ENCODE results near the gene LIPN. TPM values are rescaled to one million over a fixed set of nuclear protein-coding genes. Genes with fewer than 3 reads are reported as not detected.
"Not testable (repeated sequence)": the region's sequence is repeated elsewhere in the genome, so short reads cannot be mapped to it uniquely, and the experiment has no call there.

LIPN gene
- total and polyA plus RNA-seq, 8 donors = not detected

DNA sequence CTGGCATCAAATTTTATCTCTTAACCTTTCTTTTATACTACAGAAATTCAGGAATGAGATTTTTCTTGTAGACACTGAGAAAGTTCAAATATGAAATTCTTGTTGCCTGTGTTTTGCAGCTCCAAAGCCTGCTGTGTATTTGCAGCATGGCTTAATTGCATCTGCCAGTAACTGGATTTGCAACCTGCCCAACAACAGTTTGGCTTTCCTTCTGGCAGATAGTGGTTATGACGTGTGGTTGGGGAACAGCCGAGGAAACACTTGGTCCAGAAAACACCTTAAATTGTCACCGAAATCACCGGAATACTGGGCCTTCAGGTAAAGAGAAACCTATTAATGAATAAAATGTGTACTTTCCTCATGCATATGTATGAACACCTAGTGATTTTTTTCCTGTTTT lies 29.0 kb upstream of the LIPN start:
- TF ChIP-seq, protein P1, sequence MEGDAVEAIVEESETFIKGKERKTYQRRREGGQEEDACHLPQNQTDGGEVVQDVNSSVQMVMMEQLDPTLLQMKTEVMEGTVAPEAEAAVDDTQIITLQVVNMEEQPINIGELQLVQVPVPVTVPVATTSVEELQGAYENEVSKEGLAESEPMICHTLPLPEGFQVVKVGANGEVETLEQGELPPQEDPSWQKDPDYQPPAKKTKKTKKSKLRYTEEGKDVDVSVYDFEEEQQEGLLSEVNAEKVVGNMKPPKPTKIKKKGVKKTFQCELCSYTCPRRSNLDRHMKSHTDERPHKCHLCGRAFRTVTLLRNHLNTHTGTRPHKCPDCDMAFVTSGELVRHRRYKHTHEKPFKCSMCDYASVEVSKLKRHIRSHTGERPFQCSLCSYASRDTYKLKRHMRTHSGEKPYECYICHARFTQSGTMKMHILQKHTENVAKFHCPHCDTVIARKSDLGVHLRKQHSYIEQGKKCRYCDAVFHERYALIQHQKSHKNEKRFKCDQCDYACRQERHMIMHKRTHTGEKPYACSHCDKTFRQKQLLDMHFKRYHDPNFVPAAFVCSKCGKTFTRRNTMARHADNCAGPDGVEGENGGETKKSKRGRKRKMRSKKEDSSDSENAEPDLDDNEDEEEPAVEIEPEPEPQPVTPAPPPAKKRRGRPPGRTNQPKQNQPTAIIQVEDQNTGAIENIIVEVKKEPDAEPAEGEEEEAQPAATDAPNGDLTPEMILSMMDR (IDR thresholded peaks at IDR 0.05) = no peak
- Histone ChIP-seq H3K4me1 (no peaks in the 10 kb centered on the region), H3K9me3 (no peaks in the 10 kb centered on the region), H3K27me3 (no peaks in the 10 kb centered on the region), H3K4me3 (no peak overlapping the region), H3K27ac (no peak overlapping the region), H3K36me3 (no peaks in the 10 kb centered on the region)
- ATAC-seq (no peak), FAIRE-seq (no peak), DNase-seq (no peak)
- intact Hi-C loops (cut with DNase I) = no loop called here
- WGBS, 2 donors = 69 to 78% methylated on average over 4 of the region's 4 CpGs

DNA sequence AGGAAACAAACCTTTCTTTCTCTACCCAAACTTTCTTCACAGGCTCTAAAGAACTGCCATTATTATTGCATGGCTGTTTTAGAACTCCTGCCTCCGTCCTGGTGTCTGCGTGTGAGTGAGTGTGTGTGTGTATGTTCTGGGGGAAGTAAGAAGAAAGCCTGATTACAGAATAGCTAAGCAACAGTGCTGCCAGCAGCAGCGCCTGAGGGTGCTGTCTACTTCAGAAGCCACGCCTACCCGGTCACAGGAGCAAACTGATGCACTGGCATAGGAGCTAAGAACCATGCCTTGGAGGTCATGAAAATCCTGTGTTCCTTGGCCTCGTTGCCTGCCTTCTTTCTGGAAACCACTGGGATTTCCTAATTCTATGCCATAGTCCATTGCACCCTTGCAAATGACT lies 28.5 kb upstream of the LIPN start:
- H3K27me3 ChIP-seq = no peaks in the 10 kb centered on the region
- ATAC-seq = peak in 2 of 4 donors; percentile 35 to 42
- no peaks in the 10 kb centered on the region for H3K4me1 ChIP-seq
- H3K27ac ChIP-seq = no peak overlapping the region
- H3K4me3 ChIP-seq = no peak overlapping the region
- H3K9me3 ChIP-seq = no peaks in the 10 kb centered on the region
- no peak for DNase-seq
- intact Hi-C loops (cut with DNase I) = no loop called here
- TF ChIP-seq, protein P1 (IDR thresholded peaks at IDR 0.05) = no peak
- 67 to 69% methylated on average over 6 of the region's 6 CpGs for WGBS, 2 donors
- FAIRE-seq = no peak
- H3K36me3 ChIP-seq = no peaks in the 10 kb centered on the region

DNA sequence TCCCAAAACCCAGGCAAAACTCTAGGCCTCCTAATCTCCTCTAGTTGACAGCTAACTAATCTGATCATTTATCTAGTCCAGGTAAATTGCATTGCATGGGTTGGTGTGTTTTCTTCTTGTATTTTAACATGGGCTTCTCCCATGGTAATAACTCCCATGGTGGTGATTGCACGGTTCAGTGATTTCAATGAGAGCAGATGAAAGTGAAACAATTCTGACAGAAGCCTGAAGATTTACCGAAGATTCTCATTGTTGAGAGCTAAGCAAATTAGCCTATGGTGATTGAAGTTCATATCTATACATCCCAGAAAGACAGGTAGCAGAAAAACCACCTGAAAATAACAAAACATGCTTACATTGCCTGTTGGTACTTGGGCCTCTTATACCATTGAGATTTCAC lies 26.6 kb upstream of the LIPN start:
- intact Hi-C loops (cut with DNase I) = no loop called here
- no peak for ATAC-seq

DNA sequence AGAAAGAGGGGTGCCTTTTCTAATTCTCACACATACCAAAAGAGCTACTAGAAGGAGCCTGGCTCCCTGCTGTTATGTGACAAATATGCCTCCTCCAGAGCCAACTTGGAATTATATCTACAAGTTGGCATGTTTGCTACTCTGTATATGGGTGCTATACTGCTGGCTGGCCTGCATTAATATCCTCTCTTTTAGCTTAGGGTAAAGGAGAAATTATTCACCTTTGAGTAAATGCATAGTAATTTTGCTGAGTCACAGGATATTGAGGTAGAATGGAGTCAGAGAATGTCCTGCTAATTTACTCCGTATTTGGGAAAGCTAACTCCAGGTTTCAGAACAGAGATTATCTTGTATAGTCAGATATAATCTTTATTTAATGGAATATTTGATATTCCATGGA lies 24.2 kb upstream of the LIPN start:
- Histone ChIP-seq H3K27ac (no peak overlapping the region), H3K4me1 (no peaks in the 10 kb centered on the region), H3K4me3 (no peak overlapping the region), H3K9me3 (no peaks in the 10 kb centered on the region), H3K27me3 (no peaks in the 10 kb centered on the region), H3K36me3 (no peaks in the 10 kb centered on the region)
- ATAC-seq (no peak), DNase-seq (no peak), FAIRE-seq (no peak)
- TF ChIP-seq, protein P1 (IDR thresholded peaks at IDR 0.05) = no peak
- intact Hi-C loops (cut with DNase I) = no loop called here
- WGBS, 2 donors = 58 to 68% methylated on average over 1 of the region's 1 CpG

More for the DNA sequence above, 26.6 kb upstream of the LIPN start:
- H3K9me3 ChIP-seq = no peaks in the 10 kb centered on the region
- no peak overlapping the region for H3K4me3 ChIP-seq
- no peaks in the 10 kb centered on the region for H3K36me3 ChIP-seq
- 85 to 92% methylated on average over 2 of the region's 2 CpGs for WGBS, 2 donors
- H3K27me3 ChIP-seq = no peaks in the 10 kb centered on the region
- FAIRE-seq (no peak), DNase-seq (no peak)
- no peak overlapping the region for H3K27ac ChIP-seq
- TF ChIP-seq, protein P1 (IDR thresholded peaks at IDR 0.05) = no peak
- no peaks in the 10 kb centered on the region for H3K4me1 ChIP-seq

DNA sequence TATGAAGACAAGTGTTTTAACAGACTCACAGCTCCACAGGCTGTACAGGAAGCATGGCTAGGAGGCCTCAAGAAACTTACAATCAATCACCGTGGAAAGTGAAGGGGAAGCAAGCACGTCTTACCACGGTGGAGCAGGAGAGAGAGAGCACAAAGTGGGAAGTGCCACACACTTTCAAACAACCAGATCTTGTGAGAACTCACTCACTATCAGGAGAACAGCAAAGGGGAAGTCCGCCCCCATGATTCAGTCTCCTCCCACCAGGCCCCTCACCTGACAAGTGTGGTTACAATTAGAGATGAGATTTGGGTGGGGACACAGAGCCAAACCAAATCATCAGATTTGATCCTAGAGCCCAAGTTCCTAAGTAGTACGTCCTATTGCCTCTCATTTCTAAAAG lies 17.9 kb upstream of the LIPN start:
- FAIRE-seq; H3K9me3 ChIP-seq; H3K27ac ChIP-seq; H3K36me3 ChIP-seq; intact Hi-C loops (cut with DNase I); H3K4me3 ChIP-seq; H3K27me3 ChIP-seq; DNase-seq; ATAC-seq; H3K4me1 ChIP-seq: not testable (repeated sequence)
- 44 to 55% methylated on average over 5 of the region's 5 CpGs for WGBS, 2 donors

DNA sequence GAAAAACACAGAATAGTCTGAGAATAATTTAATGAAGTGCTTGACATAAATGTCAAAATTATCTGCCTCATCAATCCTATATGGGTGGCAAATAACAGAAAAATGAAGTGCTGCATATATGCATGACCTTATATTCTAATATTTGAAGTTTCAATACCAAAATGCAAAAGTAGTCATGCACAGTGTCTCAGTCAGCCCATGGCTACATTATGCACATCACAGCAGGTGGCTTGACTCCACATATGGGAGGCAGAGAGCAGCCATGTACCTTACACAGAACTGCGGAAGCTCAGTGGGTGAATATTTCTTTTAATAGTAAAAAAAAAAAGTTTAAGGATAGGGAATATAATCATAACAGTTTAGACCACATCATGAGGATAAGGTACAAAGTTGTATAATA lies 17.4 kb upstream of the LIPN start:
- TF ChIP-seq, protein P1 (IDR thresholded peaks at IDR 0.05) = no peak
- Histone ChIP-seq H3K27me3 (no peaks in the 10 kb centered on the region), H3K36me3 (no peaks in the 10 kb centered on the region), H3K4me3 (no peak overlapping the region), H3K9me3 (no peaks in the 10 kb centered on the region), H3K4me1 (no peaks in the 10 kb centered on the region), H3K27ac (no peak overlapping the region)
- intact Hi-C loops (cut with DNase I) = no loop called here
- FAIRE-seq = no peak
- no peak for ATAC-seq
- 94 to 96% methylated on average over 1 of the region's 1 CpG for WGBS, 2 donors
- no peak for DNase-seq

All from pancreas (tissue), 10 donors.